ENCODE measurements around the gene TMEM184C. TPM values are rescaled to one million over a fixed set of nuclear protein-coding genes. Genes with fewer than 3 reads are reported as not detected.
A peak's percentile ranks its signal among the peaks of the same experiment; 100 is the strongest.

TMEM184C gene
- total and polyA plus RNA-seq, 2 of the 8 experiments (the other 6 are each of a cell fraction or from before 2014, with no cell fraction given) = 11.1 to 42.4 TPM

DNA sequence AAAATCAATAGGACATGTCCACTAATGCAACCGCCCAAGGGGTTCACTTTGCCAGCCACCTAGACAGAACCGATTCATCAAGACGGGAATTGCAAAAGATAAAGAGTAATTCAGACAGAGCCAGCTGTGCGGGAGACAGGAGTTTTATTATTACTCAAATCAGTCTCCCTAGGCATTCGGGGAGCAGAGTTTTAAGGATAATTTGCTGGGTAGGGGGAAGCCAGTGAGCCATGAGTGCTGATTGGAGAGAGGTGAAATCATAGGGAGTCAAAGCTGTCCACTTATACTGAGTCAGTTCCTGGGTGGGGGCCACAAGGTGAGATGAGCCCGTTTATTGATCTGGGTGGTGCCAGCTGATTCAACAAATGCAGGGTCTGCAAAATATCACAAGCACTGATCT, 8.5 kb downstream of the TMEM184C start:
- Histone ChIP-seq H3K4ac (replicated peaks; ENCODE audit: insufficient read length, low read depth, low read length) (no peak overlapping the region), H3K23me2 (ENCODE audit: low read depth, low read length) (no peaks in the 10 kb centered on the region), H4K5ac (ENCODE audit: insufficient read length, low read depth, low read length) (no peak overlapping the region), H3K79me2 (ENCODE audit: control insufficient read depth in 1 of 2, insufficient read depth in 2 of 2, low read length in 2 of 2) (peaks cover 0 to 21% of the 10 kb centered on the region in 2 experiments; a peak in 2 of 4 replicates), H4K91ac (replicated peaks; ENCODE audit: insufficient read length, low read length) (no peak overlapping the region), H3K9me3 (ENCODE audit: insufficient read depth in 2 of 2, low read depth in 1 of 2, low read length in 1 of 2) (no peaks in the 10 kb centered on the region), H4K8ac (ENCODE audit: extremely low read depth, insufficient read depth, low read length) (no peak overlapping the region), H3K18ac (ENCODE audit: extremely low read depth, low read length) (no peak overlapping the region), H3K27ac (ENCODE audit: low read depth, low read length) (no peak overlapping the region), H2BK12ac (ENCODE audit: low read depth, low read length) (no peak overlapping the region), H3K79me1 (ENCODE audit: low read depth, low read length) (peaks cover 3% of the 10 kb centered on the region; the same call in 1 of the 2 replicates), H3K56ac (replicated peaks; ENCODE audit: insufficient read length, low read depth, low read length) (no peak overlapping the region), H2AK5ac (ENCODE audit: low read depth, low read length) (no peak overlapping the region), H2BK5ac (ENCODE audit: low read depth, low read length) (no peak overlapping the region), H3K23ac (ENCODE audit: insufficient read length) (no peak overlapping the region), H2AFZ (ENCODE audit: low read length) (no peak overlapping the region), H3K27me3 (replicated peaks in 1 of 4; ENCODE audit: control insufficient read depth in 3 of 4, extremely low read depth in 1 of 4, insufficient read depth in 3 of 4, low read length in 3 of 4) (no peaks in the 10 kb centered on the region), H2BK120ac (replicated peaks; ENCODE audit: low read depth, low read length) (no peak overlapping the region), H3K14ac (ENCODE audit: insufficient read length) (no peak overlapping the region), H3K4me3 (ENCODE audit: extremely low read depth in 1 of 4, insufficient read depth in 2 of 4, low read depth in 3 of 4, low read length in 4 of 4) (no peak overlapping the region), H4K20me1 (replicated peaks in 1 of 2; ENCODE audit: control insufficient read depth in 1 of 2, insufficient read depth in 2 of 2, low read length in 2 of 2) (no peaks in the 10 kb centered on the region), H3K36me3 (ENCODE audit: control insufficient read depth in 2 of 4, insufficient read depth in 4 of 4, low read length in 3 of 4) (peaks cover 0 to 75% (median 5%) of the 10 kb centered on the region in 4 experiments; a peak in 4 of 8 replicates), H2BK15ac (ENCODE audit: low read length) (no peak overlapping the region), H3K4me1 (replicated peaks in 1 of 4; ENCODE audit: control insufficient read depth in 3 of 4, insufficient read depth in 4 of 4, low read length in 3 of 4) (peaks cover 4 to 19% (median 6%) of the 10 kb centered on the region in 4 experiments; a peak in 5 of 7 replicates), H3K4me2 (ENCODE audit: insufficient read depth in 1 of 2, low read depth in 2 of 2, low read length in 2 of 2) (peak overlapping the region in 1 of 2 experiments; percentile 25; a peak in 3 of 4 replicates), H2BK20ac (ENCODE audit: low read length) (no peak overlapping the region), H3K9ac (replicated peaks in 1 of 4; ENCODE audit: extremely low read depth in 1 of 4, low read depth in 3 of 4, low read length in 3 of 4) (no peak overlapping the region; a peak in 1 of 7 replicates)
- DNase-seq (ENCODE audit: low read depth in 1 of 2, low spot score in 2 of 2) = no peak
- ChIA-PET POLR2A (ENCODE audit: partially characterized antibody) (interaction anchor here (1.7 to 2.3 kb wide), 3 partner anchors 8 to 15 kb away, joined by 5 to 10 read pairs (median 8); partner anchors contain the start of gene TMEM184C), CTCF (ENCODE audit: partially characterized antibody) (interaction anchor here (0.6 to 5.7 kb wide), 4 partner anchors 53 to 1285 kb away, joined by 3 to 32 read pairs (median 3); no protein-coding TSS in a partner anchor)
- 49% methylated on average over 6 of the region's 6 CpGs; no CpG with 5 or more reads in 1 of the 2 experiments for WGBS, 2 experiments (ENCODE audit: extremely low coverage in 1 of 2, insufficient coverage in 1 of 2, insufficient read length in 1 of 2, insufficient replicate concordance in 2 of 2, low coverage in 1 of 2, low lambda C conversion rate in 2 of 2, missing lambda C conversion rate in 1 of 2)
- no peak for FAIRE-seq
- TF ChIP-seq SRF (IDR thresholded peaks at IDR 0.05; ENCODE audit: low read depth, low read length) = no peak
- TF ChIP-seq MAX (IDR thresholded peaks at IDR 0.05) = no peak
- no peak for TF ChIP-seq CBX5 (IDR thresholded peaks at IDR 0.05; ENCODE audit: low read depth, low read length)
- no peak for TF ChIP-seq KDM1A (IDR thresholded peaks at IDR 0.05; ENCODE audit: borderline replicate concordance, low read length)
- TF ChIP-seq NRF1 (IDR thresholded peaks at IDR 0.05; ENCODE audit: low read depth, low read length) = no peak
- no peak for TF ChIP-seq RNF2 (IDR thresholded peaks at IDR 0.05; ENCODE audit: borderline replicate concordance, low read depth, low read length, missing control alignments, poor library complexity, severe bottlenecking)

Measured in H1 (cell line).